GF-D8 (cell line): ENCODE results near the gene TMEM192.
"Not testable (repeated sequence)": the region's sequence is repeated elsewhere in the genome, so short reads cannot be mapped to it uniquely, and the experiment has no call there.

ENCODE experiments used
- DNase-seq: peaks from one replicate; lab custom pipeline; 2025; lab: John Stamatoyannopoulos, UW

The TMEM192 gene

DNA sequence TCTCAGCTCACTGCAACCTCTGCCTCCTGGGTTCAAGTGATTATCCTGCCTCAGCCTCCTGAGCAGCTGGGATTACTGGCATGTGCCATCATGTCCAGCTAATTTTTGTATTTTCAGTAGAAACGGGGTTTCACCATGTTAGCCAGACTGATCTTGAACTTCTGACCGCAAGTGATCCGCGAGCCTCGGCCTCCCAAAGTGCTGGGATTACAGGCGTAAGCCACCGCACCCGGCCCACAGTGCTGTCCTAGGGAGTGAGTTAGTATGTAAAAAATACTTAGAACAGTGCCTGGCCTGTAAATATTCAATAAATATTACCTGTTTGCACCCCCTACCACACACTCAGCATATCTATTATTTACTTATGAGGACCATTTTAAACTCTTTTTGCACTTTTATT lies 20.5 kb downstream of the TMEM192 start:
- DNase-seq, result not testable (repeated sequence)

DNA sequence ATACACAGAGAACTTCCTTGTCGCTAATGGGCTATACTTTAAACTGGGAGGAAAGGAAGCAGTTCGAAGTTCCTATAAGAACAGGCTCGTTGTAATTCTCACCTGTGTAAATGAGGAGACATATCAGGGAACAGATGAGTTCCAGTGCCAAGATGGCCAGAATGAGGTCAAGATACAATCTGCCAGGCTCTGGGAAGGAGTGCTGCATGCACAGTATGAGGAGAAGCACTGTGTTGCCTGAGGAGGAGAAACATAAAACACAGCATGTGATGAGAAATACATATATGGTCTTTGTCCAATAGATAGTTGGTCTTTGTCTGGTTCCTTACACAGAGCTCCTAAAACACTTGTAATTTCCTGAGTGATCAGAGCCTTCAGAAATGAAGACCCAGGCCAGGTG lies 24.3 kb downstream of the TMEM192 start:
- no peak for DNase-seq

DNA sequence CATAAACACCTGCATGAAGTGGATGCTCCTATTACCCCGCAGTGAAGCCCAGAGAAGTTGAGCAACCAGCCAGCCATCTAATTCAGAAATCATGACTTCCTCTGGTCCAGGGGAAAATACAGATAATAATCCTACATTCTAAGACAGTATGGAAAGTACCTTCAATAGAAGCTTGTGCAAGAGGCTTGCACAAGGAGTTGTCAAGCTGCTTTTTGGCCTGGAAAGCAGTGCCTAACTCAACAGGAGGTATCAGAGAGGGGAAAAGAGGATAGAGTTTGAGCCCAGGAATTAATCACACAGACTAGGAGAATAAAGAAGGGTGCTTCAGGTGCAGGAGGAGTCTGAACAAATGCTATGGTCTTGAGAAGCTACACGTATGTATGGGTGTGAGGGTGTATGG lies 26.7 kb downstream of the TMEM192 start:
- DNase-seq, result no peak

DNA sequence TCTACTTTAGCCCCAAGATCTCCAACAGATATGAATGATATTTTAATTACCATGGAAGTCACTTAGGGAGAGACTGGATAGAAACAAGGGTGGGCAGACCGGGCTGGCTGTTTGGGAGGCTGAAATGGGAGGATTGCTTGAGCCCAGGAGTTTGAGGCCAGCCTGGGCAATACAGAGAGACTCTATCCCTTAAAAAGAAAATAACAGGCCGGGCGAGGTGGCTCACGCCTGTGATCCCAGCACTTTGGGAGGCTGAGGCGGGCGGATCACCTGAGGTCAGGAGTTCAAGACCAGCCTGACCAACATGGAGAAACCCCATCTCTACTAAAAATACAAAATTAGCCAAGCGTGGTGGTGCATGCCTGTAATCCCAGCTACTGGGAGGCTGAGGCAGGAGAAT lies 27.9 kb downstream of the TMEM192 start:
- not testable (repeated sequence) for DNase-seq

DNA sequence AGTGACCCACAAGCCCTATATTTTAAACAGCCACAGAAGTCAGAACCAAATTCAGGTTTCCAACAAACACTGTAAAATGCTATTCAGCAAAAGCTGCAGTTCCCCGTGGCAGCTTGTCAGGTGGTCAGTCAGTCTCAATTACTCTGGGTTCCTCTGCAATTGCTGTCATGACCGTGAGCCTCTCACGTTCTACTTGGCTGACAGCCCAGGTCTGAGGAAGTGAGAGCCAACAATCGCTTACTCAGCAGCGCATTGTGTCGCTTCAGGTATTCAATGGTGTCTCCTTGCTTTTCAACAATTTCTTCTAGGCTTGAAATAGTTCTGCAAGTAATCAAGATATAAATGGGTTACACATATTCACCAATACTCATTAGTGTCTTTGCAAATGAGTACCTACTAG lies 33.2 kb downstream of the TMEM192 start:
- DNase-seq, result no peak

DNA sequence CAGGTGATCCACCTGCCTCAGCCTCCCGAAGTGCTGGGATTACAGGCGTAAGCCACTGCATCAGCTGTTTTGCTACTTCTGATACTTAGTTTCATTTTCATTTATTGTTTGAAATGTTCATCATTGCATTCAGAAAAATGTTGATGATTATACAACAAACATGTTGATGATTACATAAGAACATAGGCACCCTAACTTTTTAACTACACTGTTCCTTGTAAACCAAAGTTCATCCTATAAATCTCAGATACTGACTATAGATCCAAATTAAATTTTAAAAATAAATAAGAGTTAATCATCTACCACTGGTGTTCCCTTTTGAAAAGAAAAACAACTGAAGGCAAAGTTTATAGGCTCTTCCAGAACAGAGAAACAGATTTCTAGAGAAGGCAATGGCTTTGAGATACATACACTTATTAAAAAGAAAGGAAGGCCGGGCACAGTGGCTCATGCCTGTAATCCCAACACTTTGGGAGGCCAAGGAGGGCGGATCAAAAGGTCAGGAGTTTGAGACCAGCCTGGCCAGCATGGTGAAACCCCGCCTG lies 35.6 kb downstream of the TMEM192 start:
- DNase-seq, result no peak

DNA sequence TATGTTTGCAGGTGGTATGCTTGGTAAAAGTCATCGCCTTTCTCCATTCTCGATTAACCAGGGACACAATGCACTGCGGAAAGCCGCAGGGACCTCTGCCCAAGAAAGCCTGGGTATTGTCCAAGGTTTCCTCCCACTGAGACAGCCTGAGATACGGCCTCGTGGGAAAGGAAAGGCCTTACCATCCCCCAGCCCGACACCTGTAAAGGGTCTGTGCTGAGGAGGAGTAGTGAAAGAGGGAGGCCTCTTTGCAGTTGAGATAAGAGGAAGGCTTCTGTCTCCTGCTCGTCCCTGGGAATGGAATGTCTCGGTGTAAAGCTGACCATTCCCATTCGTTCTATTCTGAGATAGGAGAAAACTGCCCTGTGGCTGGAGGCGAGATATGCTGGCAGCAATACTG lies 39.3 kb downstream of the TMEM192 start:
- not testable (repeated sequence) for DNase-seq

DNA sequence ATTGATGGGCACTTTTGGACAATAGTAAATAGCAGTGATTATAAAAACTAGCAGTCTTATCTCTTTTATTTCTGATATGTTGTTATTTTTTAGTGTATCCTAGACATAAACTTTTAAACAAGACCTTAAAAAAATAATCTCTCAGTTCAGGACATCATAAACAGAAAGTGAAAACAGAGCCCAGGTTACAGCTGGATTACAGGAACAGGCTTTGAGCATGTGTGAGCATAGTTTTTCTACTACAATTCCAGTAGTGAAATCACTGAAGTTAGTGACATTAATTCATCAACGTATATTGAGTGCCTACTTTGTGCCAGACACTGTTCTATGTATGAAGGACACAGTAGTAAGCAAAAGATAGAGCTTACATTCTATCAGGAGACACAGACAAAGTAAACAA lies 42.1 kb downstream of the TMEM192 start:
- no peak for DNase-seq

DNA sequence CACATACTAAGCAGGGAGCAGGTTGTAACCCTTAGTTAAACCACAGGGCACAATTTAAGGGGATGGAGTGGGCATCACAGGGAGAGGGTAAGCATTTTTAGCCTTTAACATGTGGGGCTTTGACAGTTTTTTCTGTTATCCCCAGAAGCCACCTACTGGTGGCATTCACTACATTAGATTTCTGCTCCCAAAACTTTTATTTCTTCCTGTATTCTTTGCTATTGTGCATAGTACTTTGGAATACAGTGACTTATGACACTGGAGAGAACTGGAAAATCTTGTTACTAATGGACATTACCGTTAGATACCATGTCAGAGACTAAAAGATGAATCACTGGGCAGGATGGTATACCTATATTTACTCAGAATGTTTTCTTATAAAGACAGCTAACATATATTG lies 51.7 kb downstream of the TMEM192 start:
- DNase-seq, result no peak

DNA sequence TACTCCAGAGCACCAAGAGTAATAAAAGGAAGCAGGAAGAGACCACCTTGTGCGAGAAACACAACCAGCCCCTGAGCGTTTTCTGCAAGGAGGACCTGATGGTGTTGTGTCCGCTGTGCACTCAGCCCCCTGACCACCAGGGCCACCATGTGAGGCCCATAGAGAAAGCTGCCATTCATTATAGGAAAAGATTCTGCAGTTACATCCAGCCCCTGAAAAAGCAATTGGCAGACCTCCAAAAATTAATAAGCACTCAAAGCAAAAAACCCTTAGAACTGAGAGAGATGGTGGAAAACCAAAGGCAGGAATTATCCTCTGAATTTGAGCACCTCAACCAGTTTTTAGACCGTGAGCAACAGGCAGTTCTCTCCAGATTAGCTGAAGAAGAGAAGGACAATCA lies 53.3 kb downstream of the TMEM192 start:
- no peak for DNase-seq

DNA sequence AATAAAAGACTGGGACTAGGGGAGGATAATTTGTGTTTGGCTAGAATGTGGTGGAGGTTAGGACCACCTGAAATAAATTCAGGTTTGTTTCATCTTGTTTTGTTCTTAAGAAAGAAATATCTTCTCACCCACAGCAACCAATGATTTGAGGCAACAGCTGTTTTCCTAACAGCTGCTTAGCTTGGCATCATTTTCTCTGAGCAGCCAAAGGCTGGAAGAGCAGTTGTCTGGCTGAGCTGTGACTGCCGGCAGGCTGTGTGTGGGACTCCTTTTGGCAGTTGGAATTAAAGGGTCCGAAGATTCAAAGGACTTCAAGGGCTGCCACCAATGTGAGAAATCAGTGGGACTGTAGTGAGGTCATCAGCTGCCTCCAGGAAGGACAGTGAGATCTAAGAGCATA lies 54.0 kb downstream of the TMEM192 start:
- no peak for DNase-seq

DNA sequence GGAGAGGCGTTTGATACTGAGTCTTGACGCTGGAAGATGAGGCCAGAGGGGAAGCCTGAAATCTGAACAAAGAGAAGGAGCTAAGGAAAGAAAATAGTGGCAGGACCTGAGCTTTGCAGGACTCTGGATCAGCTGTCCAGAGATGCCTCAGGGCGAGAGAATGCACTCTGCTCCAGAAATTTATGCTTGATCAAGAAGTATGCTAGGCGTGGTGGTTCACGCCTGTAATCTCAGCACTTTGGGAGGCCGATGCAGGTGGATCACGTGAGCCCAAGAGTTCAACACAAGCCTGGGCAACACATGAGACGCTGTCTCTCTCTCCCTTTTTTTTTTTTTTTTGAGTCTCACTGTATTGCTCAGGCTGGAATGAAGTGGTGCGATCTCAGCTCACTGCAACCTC lies 57.1 kb downstream of the TMEM192 start:
- DNase-seq, result no peak

DNA sequence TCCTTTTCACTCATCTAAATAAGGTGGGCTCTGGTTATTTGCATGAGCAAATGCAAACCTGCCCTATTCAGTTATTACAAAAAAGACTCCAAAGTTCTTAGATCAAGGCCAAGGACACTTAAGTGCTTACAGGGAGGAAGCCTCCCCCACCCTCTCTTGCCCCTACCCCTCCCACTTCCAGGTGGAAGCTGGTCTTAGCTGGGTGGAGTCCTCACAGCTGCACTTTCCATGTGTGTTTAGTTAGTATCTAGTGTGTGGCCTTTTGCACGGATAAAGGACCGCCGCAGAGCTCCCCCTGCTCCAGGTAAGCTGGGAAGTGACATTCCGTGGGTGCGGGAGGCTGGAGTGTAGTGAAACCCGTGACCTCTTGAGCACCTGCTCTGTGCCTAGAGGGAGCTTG lies 59.0 kb downstream of the TMEM192 start, which contains the start of gene TRIM75:
Gene TRIM75 (plus strand): TSS at position 222 of the 400 bp plus-strand sequence. CDS start 5,282 bp downstream, outside the sequence.
- DNase-seq, result no peak

DNA sequence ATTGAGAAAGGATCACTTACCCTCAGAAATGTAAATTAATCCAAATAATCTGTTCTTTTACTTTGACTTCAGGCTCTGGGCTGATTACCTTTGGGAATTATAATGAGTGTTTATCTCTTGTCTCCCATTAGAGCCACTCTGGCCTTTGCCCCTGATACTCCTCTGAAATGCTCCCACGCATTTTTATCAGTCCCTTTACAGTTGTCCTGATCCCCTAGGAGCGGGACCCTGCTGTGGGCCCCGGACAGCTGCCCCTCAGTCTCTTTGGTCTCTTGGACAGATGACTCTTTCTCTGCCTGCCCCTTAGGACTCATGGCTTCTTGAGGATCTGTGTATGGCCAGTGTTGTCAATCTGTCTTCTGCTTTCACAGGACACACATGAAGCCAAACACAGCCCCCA lies 60.0 kb downstream of the TMEM192 start:
- no peak for DNase-seq

DNA sequence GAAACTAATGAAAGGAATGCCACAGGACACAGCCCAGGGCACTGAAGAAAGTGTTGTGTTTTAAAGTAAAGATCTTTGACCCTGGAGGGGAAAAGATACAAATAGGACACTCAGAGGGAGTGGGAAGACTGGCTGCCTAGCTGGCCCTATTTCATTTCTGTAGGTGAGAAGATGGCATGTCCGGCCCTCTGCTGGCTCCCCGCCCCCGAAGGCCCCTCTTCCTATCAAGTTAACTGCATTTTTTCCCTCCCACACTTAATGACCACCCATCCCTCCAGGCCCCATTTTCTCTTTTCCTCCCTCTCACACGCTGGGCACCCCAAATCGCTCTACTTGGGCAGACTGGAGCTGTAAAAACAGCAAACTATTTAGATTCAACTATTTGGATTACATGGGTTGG lies 64.5 kb downstream of the TMEM192 start:
- DNase-seq, result no peak

DNA sequence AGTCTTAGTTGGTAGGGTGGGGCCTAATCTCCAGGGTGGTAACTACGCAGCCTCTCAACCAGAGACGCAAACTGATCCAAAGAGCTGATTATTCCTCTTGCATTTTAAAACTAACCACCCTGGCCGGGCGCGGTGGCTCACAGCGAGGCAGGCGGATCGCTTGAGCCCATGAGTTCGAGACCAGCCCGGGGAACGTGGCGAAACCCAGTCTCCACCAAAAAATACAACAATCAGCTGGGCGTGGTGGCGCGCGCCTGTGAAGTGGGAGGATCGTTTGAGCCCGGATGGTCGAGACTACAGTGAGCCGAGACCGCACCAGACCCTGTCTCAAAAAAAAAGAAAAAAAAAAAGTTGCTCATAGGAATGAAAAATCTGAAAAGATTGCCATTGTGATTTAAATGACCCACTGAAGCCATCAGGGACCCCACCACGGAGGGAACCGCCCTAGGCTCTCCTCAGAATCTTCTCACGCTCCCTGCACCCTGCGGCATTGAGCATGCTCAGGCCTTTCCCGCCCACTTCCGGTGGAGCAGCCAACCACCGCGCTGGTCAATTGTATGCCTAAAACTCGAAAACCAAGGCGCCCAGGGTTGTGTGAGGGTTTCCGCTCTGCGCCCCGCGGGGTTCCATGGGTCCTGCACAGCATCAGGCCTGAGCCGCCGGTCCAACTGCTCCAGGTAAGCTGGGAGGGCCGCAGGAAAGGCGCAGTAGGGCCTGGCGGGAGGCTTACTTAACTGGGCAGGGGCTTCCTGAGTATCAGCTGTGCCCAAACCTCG lies 81.0 kb downstream of the TMEM192 start, which contains the start of gene TRIM60:
Gene TRIM60 (plus strand): TSS at position 564 of the 776 bp plus-strand sequence. CDS start 8,074 bp downstream, outside the sequence.
- no peak for DNase-seq

DNA sequence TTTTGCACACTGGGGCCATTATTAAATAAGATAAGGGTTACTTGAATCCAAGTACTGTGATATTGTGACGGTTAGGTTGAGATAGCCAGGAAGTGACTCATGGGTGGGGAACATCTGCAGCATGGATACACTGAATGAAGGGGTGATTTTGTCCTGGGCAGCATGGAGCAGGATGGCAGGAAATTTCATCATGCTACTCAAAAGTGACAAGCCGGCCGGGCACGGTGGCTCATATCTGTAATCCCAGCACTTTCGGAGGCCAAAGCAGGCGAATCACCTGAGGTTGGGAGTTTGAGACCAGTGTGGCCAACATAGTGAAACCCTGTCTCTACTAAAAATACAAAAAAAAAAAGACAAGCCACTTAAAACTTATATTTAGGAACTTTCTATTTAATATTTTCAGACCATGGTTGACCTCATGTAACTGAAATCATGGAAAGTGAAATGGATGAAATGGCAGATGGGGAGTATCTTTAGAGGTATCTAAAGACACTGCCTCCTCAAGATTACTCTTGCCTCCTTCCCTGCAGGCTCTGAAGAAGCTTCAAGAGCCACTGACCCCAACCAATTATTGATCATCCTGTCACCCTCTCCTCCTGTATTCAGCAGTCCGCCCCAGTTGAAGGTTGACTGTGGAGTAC lies 84.8 kb downstream of the TMEM192 start:
- DNase-seq, result no peak

DNA sequence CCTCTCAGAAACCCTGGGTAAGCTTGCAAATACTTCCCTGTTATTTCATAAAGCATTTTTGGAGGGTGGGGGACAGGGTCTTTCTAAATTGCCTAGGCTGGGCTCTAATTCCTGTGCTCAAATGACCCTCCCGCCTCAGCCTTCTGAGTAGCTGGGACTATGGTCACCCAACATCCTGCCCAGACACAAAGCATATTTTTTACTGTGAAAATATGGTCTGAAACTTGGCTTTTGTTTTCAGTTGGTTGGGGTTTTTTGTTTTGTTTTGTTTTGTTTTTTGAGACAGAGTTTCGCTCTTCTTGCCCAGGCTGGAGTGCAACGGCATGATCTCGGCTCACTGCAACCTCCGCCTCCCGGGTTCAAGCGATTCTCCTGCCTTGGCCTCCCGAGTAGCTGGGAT lies 86.9 kb downstream of the TMEM192 start:
- DNase-seq, result not testable (repeated sequence)
